ENCODE results near the gene ASCL1. TPM values are rescaled to one million over a fixed set of nuclear protein-coding genes. Genes with fewer than 3 reads are reported as not detected.

Gene ASCL1
- total RNA-seq, 1 experiment from 2014 or later, result not detected

DNA sequence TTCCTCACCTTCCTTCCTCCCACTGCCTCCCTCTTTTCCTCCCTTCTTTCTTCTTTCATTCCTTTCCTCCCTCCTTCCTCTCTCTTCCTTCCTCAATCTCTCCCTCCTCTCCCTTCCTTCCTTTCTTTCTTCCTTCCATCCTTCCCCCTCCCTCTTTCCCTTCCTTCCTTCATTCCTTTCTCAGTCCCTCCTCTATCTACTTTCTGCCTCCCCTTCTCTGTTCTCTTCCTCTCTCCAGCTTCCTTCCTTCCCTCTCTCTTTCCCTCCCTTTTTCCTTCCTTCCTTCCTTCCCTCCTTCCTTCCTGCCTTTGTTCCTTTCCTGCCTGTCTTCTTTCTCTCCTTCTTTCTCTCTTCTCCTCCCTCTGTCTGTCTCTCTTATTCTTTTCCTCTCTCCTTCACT is 16.1 kb downstream of the ASCL1 start:
- Histone ChIP-seq H3K4me2 (no peak overlapping the region), H3K4me3 (no peak overlapping the region), H3K9me3 (ENCODE audit: insufficient read depth, low read depth) (no peaks in the 10 kb centered on the region), H3K9me2 (ENCODE audit: insufficient read depth) (0 out of 2 replicates have a peak, but pooled peaks cover 3% of the 10 kb centered on the region), H3K27me3 (ENCODE audit: insufficient read depth, low read depth) (peaks cover 7% of the 10 kb centered on the region; the same call in 1 of the 2 replicates), H3F3A (ENCODE audit: insufficient read depth, low read depth) (no peaks in the 10 kb centered on the region), H2AFZ (no peak overlapping the region), H3K4me1 (replicated peaks; ENCODE audit: insufficient read depth) (no peaks in the 10 kb centered on the region), H3K79me2 (ENCODE audit: low read depth) (no peaks in the 10 kb centered on the region), H4K20me1 (ENCODE audit: insufficient read depth) (no peaks in the 10 kb centered on the region), H3K36me3 (ENCODE audit: low read depth) (no peaks in the 10 kb centered on the region), H3K27ac (no peak overlapping the region)
- TF ChIP-seq CTCF (conservative IDR thresholded peaks at IDR 0.05), result no peak
- no peak for TF ChIP-seq EZH2 (IDR thresholded peaks at IDR 0.05; ENCODE audit: low read depth)
- ChIA-PET CTCF (no interaction called here), POLR2A (ENCODE audit: unreplicated experiment) (no interaction called here)
- BruUV-seq (replicated peaks), result no TSS peak
- intact Hi-C loops (cut with micrococcal nuclease; ENCODE audit: unreplicated experiment), result no loop called here
- DNase-seq, result no peak

- H3K27me3 ChIP-seq (ENCODE audit: insufficient read depth, low read depth), result peaks cover 7% of the 10 kb centered on the region; the same call in 1 of the 2 replicates
These were observed 19.3 kb downstream of the ASCL1 start for GRCh38 chr12:102976609-102977280.

DNA sequence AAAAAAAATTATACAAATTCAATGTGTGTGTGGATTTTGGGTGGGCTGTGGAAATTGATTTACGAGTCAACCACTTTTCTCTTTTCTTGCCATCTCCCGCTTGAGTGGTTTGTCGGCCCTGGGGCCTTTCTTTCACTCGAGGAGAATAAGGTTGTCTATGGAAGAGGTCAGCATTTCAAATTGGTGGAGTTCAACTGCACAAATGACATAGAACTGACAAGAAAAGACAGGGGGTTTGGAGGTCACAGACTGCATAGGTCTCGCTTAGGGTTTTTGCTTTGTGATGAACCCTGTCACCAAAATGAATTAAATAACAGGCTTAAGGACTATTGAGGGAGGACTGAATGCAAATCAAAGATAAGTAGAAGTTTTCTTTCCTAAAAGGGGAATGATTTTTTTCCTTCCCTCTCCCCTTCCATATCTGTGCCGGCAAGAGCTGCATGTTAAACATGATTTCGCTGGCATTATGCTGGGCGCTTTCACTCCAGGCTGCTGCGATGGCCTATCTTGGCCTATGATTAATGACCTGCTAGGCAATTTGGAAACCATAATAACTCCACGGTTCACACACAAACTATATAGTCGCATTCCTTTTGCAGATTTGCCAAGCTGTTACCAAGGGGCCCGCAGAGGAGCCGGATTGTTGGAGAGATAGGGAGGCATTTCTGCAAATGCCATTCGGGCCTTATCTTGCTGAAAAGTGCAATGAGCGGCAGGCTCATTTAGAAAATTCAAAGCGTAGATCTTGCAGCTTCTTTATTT is 20.7 kb downstream of the ASCL1 start:
- no peaks in the 10 kb centered on the region for H3K79me2 ChIP-seq (ENCODE audit: low read depth)
- no peak overlapping the region for H3K4me3 ChIP-seq
- H3K9me3 ChIP-seq (ENCODE audit: insufficient read depth, low read depth), result no peaks in the 10 kb centered on the region
- H3K9me2 ChIP-seq (ENCODE audit: insufficient read depth), result 0 out of 2 replicates have a peak, but pooled peaks cover 3% of the 10 kb centered on the region
- peaks cover 13% of the 10 kb centered on the region; the same call in 1 of the 2 replicates for H3K27me3 ChIP-seq (ENCODE audit: insufficient read depth, low read depth)
- no peaks in the 10 kb centered on the region for H3F3A ChIP-seq (ENCODE audit: insufficient read depth, low read depth)
- TF ChIP-seq EZH2 (IDR thresholded peaks at IDR 0.05; ENCODE audit: low read depth), result no peak
- no peak for TF ChIP-seq CTCF (conservative IDR thresholded peaks at IDR 0.05)
- CTCF ChIA-PET, result no interaction called here
- intact Hi-C loops (cut with micrococcal nuclease; ENCODE audit: unreplicated experiment), result no loop called here
- POLR2A ChIA-PET (ENCODE audit: unreplicated experiment), result no interaction called here
- H2AFZ ChIP-seq, result no peak overlapping the region
- no peak overlapping the region for H3K4me2 ChIP-seq
- H3K4me1 ChIP-seq (replicated peaks; ENCODE audit: insufficient read depth), result no peaks in the 10 kb centered on the region
- no peak for DNase-seq
- BruUV-seq (replicated peaks), result no TSS peak
- no peak overlapping the region for H3K27ac ChIP-seq
- H3K36me3 ChIP-seq (ENCODE audit: low read depth), result no peaks in the 10 kb centered on the region
- H4K20me1 ChIP-seq (ENCODE audit: insufficient read depth), result no peaks in the 10 kb centered on the region

More at GRCh38 chr12:102976609-102977280, 19.3 kb downstream of the ASCL1 start:
- Histone ChIP-seq H3K36me3 (ENCODE audit: low read depth) (no peaks in the 10 kb centered on the region), H2AFZ (no peak overlapping the region), H3K4me3 (no peak overlapping the region), H3K4me2 (no peak overlapping the region), H3K9me2 (ENCODE audit: insufficient read depth) (0 out of 2 replicates have a peak, but pooled peaks cover 3% of the 10 kb centered on the region), H3K27ac (no peak overlapping the region), H3F3A (ENCODE audit: insufficient read depth, low read depth) (no peaks in the 10 kb centered on the region), H4K20me1 (ENCODE audit: insufficient read depth) (no peaks in the 10 kb centered on the region), H3K4me1 (replicated peaks; ENCODE audit: insufficient read depth) (no peaks in the 10 kb centered on the region), H3K79me2 (ENCODE audit: low read depth) (no peaks in the 10 kb centered on the region), H3K9me3 (ENCODE audit: insufficient read depth, low read depth) (no peaks in the 10 kb centered on the region)
- intact Hi-C loops (cut with micrococcal nuclease; ENCODE audit: unreplicated experiment), result no loop called here
- TF ChIP-seq CTCF (conservative IDR thresholded peaks at IDR 0.05) (0 out of 2 replicates have a peak, but pooled peaks have one; percentile 26), EZH2 (IDR thresholded peaks at IDR 0.05; ENCODE audit: low read depth) (no peak)
- no peak for DNase-seq
- CTCF ChIA-PET, result no interaction called here
- POLR2A ChIA-PET (ENCODE audit: unreplicated experiment), result no interaction called here
- no TSS peak for BruUV-seq (replicated peaks)

All from PC-9 (cell line).